Left lung (tissue), 10 donors: ENCODE measurements around the gene MICAL3. TPM values are rescaled to one million over a fixed set of nuclear protein-coding genes. Genes with fewer than 3 reads are reported as not detected.
"Not testable (repeated sequence)": the region's sequence is repeated elsewhere in the genome, so short reads cannot be mapped to it uniquely, and the experiment has no call there.

Source experiments
- ATAC-seq: fragments of 200-7000 bp; cut with Tn5 transposase; one replicate; pipeline ENCODE4 v1.9.1; 2020; ENCODE audit warnings: moderate library complexity
- DNase-seq, 4 donors: peaks; one replicate each; pipeline ENCODE4 v3.0.0-alpha.2; 2013 to 2020
- H3K27ac ChIP-seq, 2 donors: fragments of 200-600 bp; sonication (generic) in 1 of 2; one replicate each; pipeline versions ENCODE4 v1.5.0 to v1.8.0; 2020 to 2021
- H3K27me3 ChIP-seq, 2 donors: fragments of 200-600 bp; sonication (generic) in 1 of 2; one replicate each; pipeline versions ENCODE4 v1.5.0 to v1.8.0; 2020 to 2021
- H3K36me3 ChIP-seq, 2 donors: fragments of 200-600 bp; sonication (generic) in 1 of 2; one replicate each; pipeline versions ENCODE4 v1.5.0 to v1.8.0; 2020 to 2021
- H3K4me1 ChIP-seq, 2 donors: fragments of 200-600 bp; one replicate each; pipeline ENCODE4 v1.8.0; 2021
- H3K4me3 ChIP-seq, 2 donors: fragments of 200-600 bp; sonication (generic) in 1 of 2; one replicate each; pipeline versions ENCODE4 v1.5.0 to v1.8.0; 2020 to 2021; ENCODE audit warnings: mild to moderate bottlenecking in 1 of 2
- H3K9me3 ChIP-seq, 2 donors: fragments of 200-600 bp; sonication (generic) in 1 of 2; one replicate each; pipeline versions ENCODE4 v1.5.0 to v1.8.0; 2020 to 2021
- CTCF ChIP-seq, 2 donors: fragments of 200-600 bp; sonication (generic) in 1 of 2; IDR thresholded peaks; one replicate each; pipeline versions ENCODE4 v1.5.0 to v1.8.0; 2021; ENCODE audit warnings: antibody characterized with exemption in 2 of 2
- intact Hi-C, 2 donors: fragments of 100-400 bp; cut with DNase I; formaldehyde crosslinking; loops; one replicate each; pipeline versions ENCODE4 v1.11.2 to v1.14.2; 2022
- polyA plus RNA-seq, 6 donors: library from polyadenylated mRNA; unstranded; fragments of 120-200 nt; gene quantifications; one replicate each; pipeline ENCODE4 v1.2.1, GENCODE V29; 2013; ENCODE audit not compliant: insufficient read length in 6 of 6
- total RNA-seq, 2 donors: library from RNA; stranded (reverse); fragmentation: NEBNext Ultra II Directional; extraction: Animal tissue kit (Norgen Biotek cat#: 25700); gene quantifications; one replicate each; pipeline ENCODE4 v1.2.1, GENCODE V29; 2021
- donor health status: DM: no; HTN: yes; CAD: no.
- donor health status: DM: no; HTN: no; CAD: no.

Gene MICAL3
- total and polyA plus RNA-seq, 8 donors, result 24.9 to 64.8 (median 56.2) TPM

- intact Hi-C loops, result no loop called here
- H3K27ac ChIP-seq, result peak overlapping the region in 1 of 2 donors; percentile 89
Observed at GRCh38 chr22:17769013-17769715, 255.2 kb downstream of the MICAL3 start.

GRCh38 chr22:17767233-17768065, 256.9 kb downstream of the MICAL3 start:
- H3K27me3 ChIP-seq, result no peaks in the 10 kb centered on the region
- TF ChIP-seq CTCF (IDR thresholded peaks at IDR 0.05), result no peak
- DNase-seq (no peak), ATAC-seq (no peak)
- H3K4me3 ChIP-seq, result no peak overlapping the region
- no peaks in the 10 kb centered on the region for H3K9me3 ChIP-seq
- H3K4me1 ChIP-seq, result peaks cover 0 to 60% of the 10 kb centered on the region in 2 donors
- intact Hi-C loops, result no loop called here
- H3K36me3 ChIP-seq, result no peaks in the 10 kb centered on the region
- peak overlapping the region in 1 of 2 donors; percentile 37 for H3K27ac ChIP-seq

More at GRCh38 chr22:17769013-17769715, 255.2 kb downstream of the MICAL3 start:
- H3K36me3 ChIP-seq, result no peaks in the 10 kb centered on the region
- DNase-seq (no peak), ATAC-seq (no peak)
- no peaks in the 10 kb centered on the region for H3K9me3 ChIP-seq
- H3K4me1 ChIP-seq, result peaks cover 7 to 70% of the 10 kb centered on the region in 2 donors
- H3K27me3 ChIP-seq, result no peaks in the 10 kb centered on the region
- no peak for TF ChIP-seq CTCF (IDR thresholded peaks at IDR 0.05)
- peak overlapping the region in 1 of 2 donors; percentile 3 for H3K4me3 ChIP-seq

- H3K27me3 ChIP-seq, DNase-seq, H3K36me3 ChIP-seq, H3K27ac ChIP-seq, ATAC-seq, H3K9me3 ChIP-seq, intact Hi-C loops, H3K4me3 ChIP-seq: not testable (repeated sequence)
- peaks cover 0 to 46% of the 10 kb centered on the region in 2 donors for H3K4me1 ChIP-seq
Observed at GRCh38 chr22:17764852-17765251, 259.5 kb downstream of the MICAL3 start.

- H3K36me3 ChIP-seq, result no peaks in the 10 kb centered on the region
- peaks cover 0 to 43% of the 10 kb centered on the region in 2 donors for H3K4me1 ChIP-seq
- TF ChIP-seq CTCF (IDR thresholded peaks at IDR 0.05), result no peak
Observed at GRCh38 chr22:17764036-17764435, 260.3 kb downstream of the MICAL3 start.

GRCh38 chr22:17763442-17763841, 260.9 kb downstream of the MICAL3 start:
- not testable (repeated sequence) for H3K9me3 ChIP-seq

More at GRCh38 chr22:17764036-17764435, 260.3 kb downstream of the MICAL3 start:
- Histone ChIP-seq H3K4me3 (no peak overlapping the region), H3K27me3 (no peaks in the 10 kb centered on the region), H3K9me3 (no peaks in the 10 kb centered on the region), H3K27ac (no peak overlapping the region)
- DNase-seq, result no peak
- intact Hi-C loops, result no loop called here
- no peak for ATAC-seq

GRCh38 chr22:17761138-17761488, 263.2 kb downstream of the MICAL3 start:
- DNase-seq, result no peak
- H3K27me3 ChIP-seq, result no peaks in the 10 kb centered on the region
- no peak for TF ChIP-seq CTCF (IDR thresholded peaks at IDR 0.05)
- H3K4me1 ChIP-seq, result peaks cover 0 to 21% of the 10 kb centered on the region in 2 donors
- no peaks in the 10 kb centered on the region for H3K9me3 ChIP-seq
- intact Hi-C loops, result no loop called here
- H3K36me3 ChIP-seq, result no peaks in the 10 kb centered on the region
- H3K27ac ChIP-seq, result peak overlapping the region in 1 of 2 donors; percentile 80
- ATAC-seq, result no peak
- H3K4me3 ChIP-seq, result no peak overlapping the region

More at GRCh38 chr22:17763442-17763841, 260.9 kb downstream of the MICAL3 start:
- intact Hi-C loops, ATAC-seq, H3K27me3 ChIP-seq, H3K27ac ChIP-seq, DNase-seq, H3K4me3 ChIP-seq, H3K36me3 ChIP-seq: not testable (repeated sequence)
- peaks cover 0 to 37% of the 10 kb centered on the region in 2 donors for H3K4me1 ChIP-seq
